Superior temporal gyrus (tissue), 1 donor: Measurements from ENCODE around the gene BMPR2.
"Not testable (repeated sequence)": the region's sequence is repeated elsewhere in the genome, so short reads cannot be mapped to it uniquely, and the experiment has no call there.

Source experiments
- DNase-seq: peaks from one replicate; pipeline ENCODE4 v3.0.0-alpha.2; 2016; ENCODE audit errors: extremely low spot score

The BMPR2 gene

GRCh38 chr2:202529389-202529788 is 153.3 kb downstream of the BMPR2 start:
- no peak for DNase-seq

DNA sequence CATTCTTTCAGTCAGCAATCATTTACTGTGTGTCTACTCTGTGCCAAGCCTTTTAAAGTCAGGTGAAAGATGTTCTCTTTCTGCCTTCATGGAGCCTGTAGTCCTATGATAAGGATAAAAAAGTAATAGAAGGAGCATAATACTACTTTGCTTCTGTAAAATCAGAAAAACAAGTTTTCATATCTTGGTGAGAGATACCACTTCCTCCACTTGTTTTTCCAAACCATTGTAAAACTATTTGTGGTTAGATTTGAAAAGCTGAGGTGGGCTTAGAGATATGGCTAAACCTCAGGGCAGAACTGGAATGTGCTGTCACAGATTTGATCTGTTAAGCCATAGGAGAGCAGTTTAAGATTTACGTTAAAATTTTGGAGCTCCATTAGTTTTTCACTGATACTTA is 153.9 kb downstream of the BMPR2 start:
- DNase-seq: no peak

DNA sequence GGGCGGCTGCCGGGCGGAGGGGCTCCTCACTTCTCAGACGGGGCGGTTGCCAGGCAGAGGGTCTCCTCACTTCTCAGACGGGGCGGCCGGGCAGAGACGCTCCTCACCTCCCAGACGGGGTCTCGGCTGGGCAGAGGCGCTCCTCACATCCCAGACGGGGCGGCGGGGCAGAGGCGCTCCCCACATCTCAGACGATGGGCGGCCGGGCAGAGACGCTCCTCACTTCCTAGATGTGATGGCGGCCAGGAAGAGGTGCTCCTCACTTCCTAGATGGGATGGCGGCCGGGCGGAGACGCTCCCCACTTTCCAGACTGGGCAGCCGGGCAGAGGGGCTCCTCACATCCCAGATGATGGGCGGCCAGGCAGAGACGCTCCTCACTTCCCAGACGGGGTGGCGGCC is 159.2 kb downstream of the BMPR2 start:
- not testable (repeated sequence) for DNase-seq

DNA sequence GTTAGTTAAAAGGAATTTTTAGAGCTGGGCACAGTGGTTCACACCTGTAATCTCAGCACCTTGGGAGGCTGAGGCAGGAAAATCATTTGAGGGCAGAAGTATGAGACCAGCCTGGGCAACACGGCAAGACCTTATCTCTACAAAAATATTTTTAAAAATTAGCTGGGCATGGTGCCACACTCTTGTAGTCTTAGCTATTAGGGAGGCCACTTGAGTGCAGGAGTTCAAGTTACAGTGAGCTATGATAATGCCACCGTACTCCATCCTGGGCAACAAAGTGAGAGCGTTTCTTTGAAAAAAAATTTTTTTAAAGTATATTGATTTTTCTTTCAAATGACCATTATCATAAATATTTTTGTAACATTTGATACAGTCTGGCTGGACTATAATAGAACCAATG is 165.0 kb downstream of the BMPR2 start:
- DNase-seq: no peak

DNA sequence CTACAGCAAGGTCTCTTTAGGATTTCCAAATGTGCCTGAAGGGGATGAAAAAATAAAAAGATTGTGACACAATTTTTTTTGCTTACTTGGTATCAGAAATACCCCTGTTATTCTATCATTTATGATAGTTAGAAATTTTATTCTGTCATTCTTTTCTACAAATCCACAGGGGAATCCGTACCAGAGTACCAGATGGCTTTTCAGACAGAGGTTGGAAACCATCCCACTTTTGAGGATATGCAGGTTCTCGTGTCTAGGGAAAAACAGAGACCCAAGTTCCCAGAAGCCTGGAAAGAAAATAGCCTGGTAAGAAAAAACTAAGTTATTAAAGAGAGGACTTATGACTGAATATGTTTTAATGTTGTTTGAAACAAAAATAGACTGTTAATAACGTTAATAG is 166.0 kb downstream of the BMPR2 start:
- no peak for DNase-seq

- DNase-seq: no peak
These were observed 169.4 kb downstream of the BMPR2 start for GRCh38 chr2:202545523-202545922.

DNA sequence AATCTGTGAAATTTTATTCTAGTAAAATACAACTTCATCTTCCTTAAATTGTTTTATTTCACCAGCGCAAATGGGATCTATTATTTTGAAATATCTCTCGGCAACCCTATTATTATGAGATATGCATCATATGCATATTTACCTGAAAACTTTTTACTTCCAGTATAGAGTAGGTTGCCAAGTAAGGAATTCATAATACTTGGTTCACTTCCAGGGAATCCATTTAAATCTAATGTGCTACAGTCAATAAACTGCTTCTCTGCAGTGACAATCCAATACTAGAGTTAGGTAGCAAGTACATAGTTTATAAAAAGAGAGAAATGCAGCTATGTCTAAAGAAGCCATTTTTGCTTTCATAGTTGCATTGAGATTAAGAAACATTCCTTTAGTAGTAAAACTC is 169.8 kb downstream of the BMPR2 start:
- no peak for DNase-seq

GRCh38 chr2:202546499-202547141 is 170.5 kb downstream of the BMPR2 start:
- not testable (repeated sequence) for DNase-seq

DNA sequence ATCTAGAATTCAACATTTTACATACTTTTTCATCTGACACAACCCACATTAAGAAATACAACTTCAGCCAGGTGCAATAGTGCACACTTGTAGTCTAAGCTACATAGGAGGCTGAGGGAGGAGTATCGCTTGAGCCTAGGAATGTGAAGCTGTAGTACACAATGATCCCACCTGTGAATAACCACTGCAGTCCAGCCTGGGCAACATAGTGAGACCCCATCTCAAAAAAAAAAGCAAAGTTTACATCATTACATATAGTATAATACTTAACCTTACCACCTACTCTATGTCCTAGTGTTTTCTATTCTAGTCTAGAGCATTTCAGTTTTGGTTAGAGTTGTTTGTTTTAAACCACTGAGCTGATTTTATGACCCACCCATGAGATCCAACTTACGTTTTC is 172.1 kb downstream of the BMPR2 start:
- DNase-seq: no peak

DNA sequence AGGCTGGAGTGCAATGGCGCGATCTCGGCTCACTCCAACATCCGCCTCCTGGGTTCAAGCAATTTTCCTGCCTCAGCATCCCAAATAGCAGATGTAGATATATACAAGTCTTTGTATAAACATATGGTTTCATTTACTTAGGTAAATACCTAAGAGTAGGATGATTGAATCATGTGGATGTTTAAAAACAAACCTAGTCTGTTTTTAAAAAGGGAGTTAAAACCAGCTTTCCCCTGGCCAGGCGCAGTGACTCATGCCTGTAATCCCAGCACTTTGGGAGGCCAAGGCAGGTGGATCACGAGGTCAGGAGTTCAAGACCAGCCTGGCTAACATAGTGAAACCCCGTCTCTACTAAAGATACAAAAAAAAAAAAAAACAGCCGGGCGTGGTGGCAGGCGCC is 174.9 kb downstream of the BMPR2 start:
- DNase-seq: not testable (repeated sequence)

DNA sequence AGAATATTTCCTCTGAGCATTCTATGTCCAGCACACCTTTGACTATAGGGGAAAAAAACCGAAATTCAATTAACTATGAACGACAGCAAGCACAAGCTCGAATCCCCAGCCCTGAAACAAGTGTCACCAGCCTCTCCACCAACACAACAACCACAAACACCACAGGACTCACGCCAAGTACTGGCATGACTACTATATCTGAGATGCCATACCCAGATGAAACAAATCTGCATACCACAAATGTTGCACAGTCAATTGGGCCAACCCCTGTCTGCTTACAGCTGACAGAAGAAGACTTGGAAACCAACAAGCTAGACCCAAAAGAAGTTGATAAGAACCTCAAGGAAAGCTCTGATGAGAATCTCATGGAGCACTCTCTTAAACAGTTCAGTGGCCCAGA is 179.2 kb downstream of the BMPR2 start:
- DNase-seq: no peak

DNA sequence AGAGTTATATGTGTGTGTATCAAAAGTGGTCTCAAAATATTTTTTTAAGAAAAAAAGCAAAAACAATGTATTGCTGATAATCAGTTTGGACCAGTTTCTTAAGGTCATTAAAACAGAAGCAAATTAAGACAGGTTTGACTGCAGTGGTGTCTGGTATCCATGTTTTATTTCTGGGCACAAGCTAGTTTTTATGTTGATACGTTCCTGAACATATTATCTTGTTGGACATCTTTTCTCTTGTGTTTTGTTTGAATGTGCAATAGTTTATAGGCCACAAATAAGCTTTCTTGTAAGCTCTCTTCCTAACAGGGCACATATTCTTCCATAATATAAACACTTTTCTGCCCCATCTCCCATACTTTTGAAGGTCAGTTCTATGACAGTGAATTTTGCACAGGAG is 184.1 kb downstream of the BMPR2 start:
- peak; percentile 5 for DNase-seq

DNA sequence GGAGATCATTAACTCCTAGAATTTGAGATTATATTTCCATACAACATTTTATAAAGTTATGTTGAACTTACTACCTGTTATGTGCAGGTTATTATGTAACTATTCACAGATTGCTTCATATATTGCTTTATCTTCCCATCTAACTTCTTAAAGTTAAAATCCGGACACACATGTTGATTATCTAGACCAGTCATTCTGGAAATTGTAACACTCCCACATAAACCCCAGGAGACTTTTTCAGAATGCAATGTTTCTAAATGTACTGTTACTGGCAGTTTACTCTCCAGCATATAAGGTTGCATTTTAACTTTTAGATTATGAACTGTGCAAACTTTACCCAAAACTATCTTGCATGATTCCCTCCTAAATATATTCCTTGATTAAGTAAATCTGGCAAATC is 188.1 kb downstream of the BMPR2 start:
- DNase-seq: no peak

GRCh38 chr2:202566286-202566685 is 190.2 kb downstream of the BMPR2 start:
- DNase-seq: no peak

- DNase-seq: no peak
These were observed 198.4 kb downstream of the BMPR2 start for GRCh38 chr2:202574541-202574940.

GRCh38 chr2:202575194-202575593 is 199.1 kb downstream of the BMPR2 start:
- DNase-seq: not testable (repeated sequence)

- DNase-seq: no peak
These were observed 201.4 kb downstream of the BMPR2 start for GRCh38 chr2:202577250-202578183.

DNA sequence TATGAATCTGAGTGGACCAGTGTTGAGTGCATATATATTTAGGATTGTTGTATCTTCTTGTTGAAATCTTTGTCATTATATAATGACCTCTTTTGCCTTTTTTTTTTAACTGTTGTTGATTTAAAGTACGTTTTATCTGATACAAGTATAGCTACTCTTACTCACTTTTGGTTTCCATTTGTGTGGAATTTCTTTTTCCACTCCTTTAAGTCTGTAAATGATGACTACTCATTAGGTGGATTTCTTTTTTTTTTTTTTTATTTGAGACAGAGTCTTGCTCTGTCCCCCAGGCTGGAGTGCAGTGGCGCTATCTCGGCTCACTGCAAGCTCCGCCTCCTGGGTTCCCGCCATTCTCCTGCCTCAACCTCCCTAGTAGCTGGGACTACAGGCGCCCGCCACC is 206.7 kb downstream of the BMPR2 start:
- DNase-seq: not testable (repeated sequence)

- no peak for DNase-seq
These were observed 207.6 kb downstream of the BMPR2 start for GRCh38 chr2:202583709-202584219.

GRCh38 chr2:202588647-202589581 is 212.8 kb downstream of the BMPR2 start:
- peak; percentile 85 for DNase-seq

DNA sequence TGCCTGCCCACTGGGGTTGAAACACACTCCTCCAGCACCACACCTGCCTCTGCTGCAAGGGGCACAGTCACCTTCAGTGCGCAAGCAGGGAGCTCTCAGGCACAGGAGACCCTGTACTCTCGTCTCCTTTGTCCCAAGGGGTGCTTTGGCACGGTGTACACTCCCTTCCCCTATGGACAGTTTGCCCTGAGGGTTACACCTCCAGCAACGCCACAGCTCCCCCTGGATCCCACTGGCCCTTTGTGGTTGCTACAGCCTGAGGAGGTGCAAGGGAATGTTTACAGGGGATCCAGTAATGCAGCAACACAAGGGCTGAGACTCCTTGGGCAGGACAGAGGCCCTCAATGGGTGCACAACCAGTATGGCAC is 213.4 kb downstream of the BMPR2 start:
- DNase-seq: no peak

DNA sequence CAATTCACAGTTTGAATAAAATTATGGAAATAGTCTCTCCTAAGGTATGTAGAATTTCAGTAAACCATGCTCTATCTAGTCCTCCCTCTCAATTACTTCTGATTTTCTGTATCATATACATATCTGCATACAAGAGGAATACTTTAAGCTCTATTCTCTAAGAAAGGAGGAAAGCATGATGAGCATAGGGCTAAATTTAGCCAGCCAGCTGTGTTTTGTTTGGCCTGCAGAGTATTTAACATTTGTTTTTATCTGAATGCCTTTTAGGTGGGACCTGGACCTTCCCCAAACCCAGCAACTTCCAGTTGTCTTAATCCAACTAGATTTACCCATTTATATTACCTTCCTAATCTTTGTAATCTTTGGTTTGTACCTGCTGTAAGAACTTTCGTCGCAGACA is 216.4 kb downstream of the BMPR2 start:
- DNase-seq: no peak
